Memory B cell (primary cell): ENCODE results near the gene POC1A.

Source experiments
- ATAC-seq: fragments of 150-1000 bp; cut with Tn5 transposase; 2 replicates; pipeline ENCODE4 v1.10.0; 2021; ENCODE audit warnings: low read depth, mild to moderate bottlenecking, moderate library complexity
- DNase-seq, 2 donors: peaks; one replicate each; pipeline ENCODE4 v3.0.0; 2022; ENCODE audit warnings: low spot score in 2 of 2
- H3K27ac Mint-ChIP-seq: one replicate; pipeline ENCODE4 v1.8.0; 2022; ENCODE audit warnings: mild to moderate bottlenecking, moderate library complexity, mixed read lengths
- H3K27me3 Mint-ChIP-seq: one replicate; pipeline ENCODE4 v1.8.0; 2022; ENCODE audit warnings: mixed read lengths
- H3K36me3 Mint-ChIP-seq: one replicate; pipeline ENCODE4 v1.8.0; 2022; ENCODE audit warnings: mild to moderate bottlenecking, mixed read lengths
- H3K4me1 Mint-ChIP-seq: one replicate; pipeline ENCODE4 v1.8.0; 2022; ENCODE audit warnings: mixed read lengths
- H3K4me3 Mint-ChIP-seq: one replicate; pipeline ENCODE4 v1.8.0; 2022; ENCODE audit warnings: mild to moderate bottlenecking, moderate library complexity, mixed read lengths
- H3K9me3 Mint-ChIP-seq: one replicate; pipeline ENCODE4 v1.8.0; 2022; ENCODE audit warnings: mixed read lengths

The POC1A gene

GRCh38 chr3:52154135-52155094, at the start of gene POC1A:
Gene POC1A, minus strand, starts transcription at chr3:52154423. Its CDS starts 51 bp downstream, at chr3:52154372.
- Mint-ChIP-seq H3K27me3 (no peaks in the 10 kb centered on the region), H3K4me3 (peak within 1 kb of the TSS; percentile 97), H3K36me3 (no peaks in the 10 kb centered on the region), H3K4me1 (peaks cover 9% of the 10 kb centered on the region), H3K27ac (peak within 1 kb of the TSS; percentile 93), H3K9me3 (no peaks in the 10 kb centered on the region)
- ATAC-seq (peak; percentile 88), DNase-seq (peak; percentile 77 to 84)

- no peaks in the 10 kb centered on the region for H3K27me3 Mint-ChIP-seq
- H3K27ac Mint-ChIP-seq = no peak overlapping the region
- DNase-seq = no peak
- H3K4me3 Mint-ChIP-seq = no peak overlapping the region
- no peak for ATAC-seq
- H3K9me3 Mint-ChIP-seq = no peaks in the 10 kb centered on the region
- peaks cover 15% of the 10 kb centered on the region for H3K4me1 Mint-ChIP-seq
- H3K36me3 Mint-ChIP-seq = peaks cover 34% of the 10 kb centered on the region
Observed at GRCh38 chr3:52203701-52204100, 49.5 kb upstream of the POC1A start.

- Mint-ChIP-seq H3K9me3 (no peaks in the 10 kb centered on the region), H3K27ac (peak overlapping the region; percentile 7), H3K27me3 (no peaks in the 10 kb centered on the region), H3K4me3 (no peak overlapping the region), H3K4me1 (peaks cover 22% of the 10 kb centered on the region), H3K36me3 (peaks cover 30% of the 10 kb centered on the region)
- DNase-seq (no peak), ATAC-seq (no peak)
Observed at GRCh38 chr3:52202384-52203077, 48.3 kb upstream of the POC1A start.

- Mint-ChIP-seq H3K36me3 (peaks cover 22% of the 10 kb centered on the region), H3K27me3 (no peaks in the 10 kb centered on the region), H3K4me1 (peaks cover 30% of the 10 kb centered on the region), H3K9me3 (no peaks in the 10 kb centered on the region), H3K27ac (no peak overlapping the region), H3K4me3 (no peak overlapping the region)
- ATAC-seq = no peak
- no peak for DNase-seq
Observed at GRCh38 chr3:52200981-52201679, 46.9 kb upstream of the POC1A start.

- Mint-ChIP-seq H3K36me3 (peaks cover 9% of the 10 kb centered on the region), H3K27me3 (no peaks in the 10 kb centered on the region), H3K4me3 (peak overlapping the region; percentile 100), H3K27ac (peak overlapping the region; percentile 94), H3K4me1 (peaks cover 30% of the 10 kb centered on the region), H3K9me3 (no peaks in the 10 kb centered on the region)
- DNase-seq (no peak), ATAC-seq (no peak)
Observed at GRCh38 chr3:52198643-52199608, 44.7 kb upstream of the POC1A start.

GRCh38 chr3:52197842-52198625, 43.8 kb upstream of the POC1A start, which contains the start of gene ALAS1:
Gene ALAS1, plus strand, starts transcription at chr3:52198160. Its CDS starts 1,082 bp downstream, at chr3:52199242.
- Mint-ChIP-seq H3K27ac (peak within 1 kb of the TSS; percentile 94), H3K9me3 (no peaks in the 10 kb centered on the region), H3K4me1 (peaks cover 30% of the 10 kb centered on the region), H3K36me3 (peaks cover 3% of the 10 kb centered on the region), H3K4me3 (peak within 1 kb of the TSS; percentile 100), H3K27me3 (no peaks in the 10 kb centered on the region)
- ATAC-seq = peak; percentile 96
- DNase-seq = peak; percentile 95 to 96

GRCh38 chr3:52197499-52197841, 43.2 kb upstream of the POC1A start:
- DNase-seq = no peak
- Mint-ChIP-seq H3K36me3 (peaks cover 3% of the 10 kb centered on the region), H3K27ac (peak overlapping the region; percentile 94), H3K27me3 (no peaks in the 10 kb centered on the region), H3K9me3 (no peaks in the 10 kb centered on the region), H3K4me3 (peak overlapping the region; percentile 100), H3K4me1 (peaks cover 27% of the 10 kb centered on the region)
- ATAC-seq = no peak

GRCh38 chr3:52196977-52197376, 42.8 kb upstream of the POC1A start:
- Mint-ChIP-seq H3K4me1 (peaks cover 25% of the 10 kb centered on the region), H3K4me3 (peak overlapping the region; percentile 100), H3K27ac (peak overlapping the region; percentile 38), H3K9me3 (no peaks in the 10 kb centered on the region), H3K27me3 (no peaks in the 10 kb centered on the region), H3K36me3 (peaks cover 3% of the 10 kb centered on the region)
- no peak for DNase-seq
- ATAC-seq = no peak

GRCh38 chr3:52195823-52196331, 41.7 kb upstream of the POC1A start:
- peaks cover 23% of the 10 kb centered on the region for H3K4me1 Mint-ChIP-seq
- DNase-seq (no peak), ATAC-seq (no peak)
- H3K4me3 Mint-ChIP-seq = no peak overlapping the region
- no peak overlapping the region for H3K27ac Mint-ChIP-seq
- H3K27me3 Mint-ChIP-seq = no peaks in the 10 kb centered on the region
- H3K36me3 Mint-ChIP-seq = peaks cover 2% of the 10 kb centered on the region
- H3K9me3 Mint-ChIP-seq = no peaks in the 10 kb centered on the region

- ATAC-seq = no peak
- no peak for DNase-seq
- H3K27ac Mint-ChIP-seq = no peak overlapping the region
- no peaks in the 10 kb centered on the region for H3K27me3 Mint-ChIP-seq
- H3K36me3 Mint-ChIP-seq = peaks cover 2% of the 10 kb centered on the region
- H3K9me3 Mint-ChIP-seq = no peaks in the 10 kb centered on the region
- H3K4me1 Mint-ChIP-seq = peaks cover 25% of the 10 kb centered on the region
- no peak overlapping the region for H3K4me3 Mint-ChIP-seq
Observed at GRCh38 chr3:52195291-52195597, 41.0 kb upstream of the POC1A start.

GRCh38 chr3:52194485-52195290, 40.5 kb upstream of the POC1A start:
- no peak overlapping the region for H3K4me3 Mint-ChIP-seq
- H3K36me3 Mint-ChIP-seq = no peaks in the 10 kb centered on the region
- no peak overlapping the region for H3K27ac Mint-ChIP-seq
- no peak for ATAC-seq
- no peaks in the 10 kb centered on the region for H3K27me3 Mint-ChIP-seq
- H3K9me3 Mint-ChIP-seq = no peaks in the 10 kb centered on the region
- peaks cover 22% of the 10 kb centered on the region for H3K4me1 Mint-ChIP-seq
- DNase-seq = no peak

GRCh38 chr3:52193065-52193464, 38.8 kb upstream of the POC1A start:
- Mint-ChIP-seq H3K9me3 (no peaks in the 10 kb centered on the region), H3K27me3 (no peaks in the 10 kb centered on the region), H3K36me3 (no peaks in the 10 kb centered on the region), H3K4me1 (peaks cover 17% of the 10 kb centered on the region), H3K4me3 (no peak overlapping the region), H3K27ac (no peak overlapping the region)
- ATAC-seq (no peak), DNase-seq (no peak)
